ENCODE results near the gene CRIP1.

CRIP1 gene

GRCh38 chr14:105492031-105492970 lies 5.6 kb downstream of the CRIP1 start:
- no peak for DNase-seq (ENCODE audit: low read depth in 2 of 2, low spot score in 1 of 2)

- DNase-seq (ENCODE audit: low read depth in 2 of 2, low spot score in 1 of 2), result no peak
Observed at GRCh38 chr14:105492971-105493871, 6.5 kb downstream of the CRIP1 start.

GRCh38 chr14:105493921-105494605 lies 7.4 kb downstream of the CRIP1 start:
- DNase-seq (ENCODE audit: low read depth in 2 of 2, low spot score in 1 of 2), result no peak

DNA sequence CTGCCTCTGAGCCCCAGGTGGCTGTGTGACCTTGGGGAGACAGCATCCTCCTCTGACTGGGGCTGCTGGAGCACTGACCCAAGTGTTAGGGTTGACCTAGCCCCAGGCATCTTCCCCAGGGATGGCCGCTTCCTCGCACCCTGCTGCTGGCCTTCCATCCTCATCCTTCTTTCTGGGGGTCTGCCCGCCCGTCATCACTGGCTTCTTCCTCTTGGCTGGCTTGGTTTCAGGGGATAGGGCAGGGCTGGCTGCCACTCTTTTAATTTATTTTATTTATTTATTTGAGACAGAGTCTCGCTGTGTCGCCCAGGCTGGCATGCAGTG lies 7.9 kb downstream of the CRIP1 start:
- DNase-seq (ENCODE audit: low read depth in 2 of 2, low spot score in 1 of 2), result no peak

- DNase-seq (ENCODE audit: low read depth in 2 of 2, low spot score in 1 of 2), result no peak
Observed at GRCh38 chr14:105495101-105495989, 8.7 kb downstream of the CRIP1 start.

DNA sequence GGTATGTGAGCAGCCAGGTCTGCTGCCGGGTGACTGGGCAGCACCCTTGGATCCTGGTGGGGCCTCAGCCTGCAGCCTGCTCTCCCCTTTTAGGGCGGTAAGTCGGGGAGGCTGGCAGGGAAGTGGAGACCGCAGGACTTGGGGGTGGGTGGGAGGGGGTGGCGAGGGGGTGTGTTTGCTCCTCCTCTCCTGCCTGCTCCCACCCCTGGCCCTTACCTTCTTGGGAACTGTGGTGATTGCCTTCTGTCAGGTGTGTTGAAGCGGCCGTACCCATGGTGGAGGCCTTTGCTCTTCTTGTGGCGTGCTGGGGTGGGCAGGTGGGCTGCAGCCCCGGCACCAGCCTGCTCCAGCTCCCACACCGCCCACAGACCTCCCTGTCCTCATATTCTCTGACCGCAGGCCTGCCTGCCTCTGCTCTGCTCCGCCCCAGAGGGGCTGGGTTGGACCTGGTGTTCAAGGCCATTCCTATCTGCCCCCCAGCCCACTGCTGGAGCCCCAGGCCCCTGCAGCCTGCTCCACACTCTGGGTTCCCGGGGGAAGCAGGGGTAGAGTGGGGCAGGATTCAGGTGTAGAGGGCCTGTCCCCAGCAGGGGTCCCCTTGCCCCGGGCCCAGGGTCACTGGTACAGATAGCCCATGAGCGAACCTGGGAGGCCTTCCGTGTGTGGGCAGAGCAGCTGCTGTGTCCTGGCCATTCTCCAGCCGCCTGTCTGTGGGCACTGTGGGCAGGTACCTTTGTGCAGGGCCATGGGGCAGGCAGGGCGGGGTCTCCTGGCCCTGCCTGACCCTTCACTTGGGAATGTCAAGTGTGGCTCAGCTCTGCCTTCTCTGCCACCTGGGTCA lies 9.5 kb downstream of the CRIP1 start:
- no peak for DNase-seq (ENCODE audit: low read depth in 2 of 2, low spot score in 1 of 2)

DNA sequence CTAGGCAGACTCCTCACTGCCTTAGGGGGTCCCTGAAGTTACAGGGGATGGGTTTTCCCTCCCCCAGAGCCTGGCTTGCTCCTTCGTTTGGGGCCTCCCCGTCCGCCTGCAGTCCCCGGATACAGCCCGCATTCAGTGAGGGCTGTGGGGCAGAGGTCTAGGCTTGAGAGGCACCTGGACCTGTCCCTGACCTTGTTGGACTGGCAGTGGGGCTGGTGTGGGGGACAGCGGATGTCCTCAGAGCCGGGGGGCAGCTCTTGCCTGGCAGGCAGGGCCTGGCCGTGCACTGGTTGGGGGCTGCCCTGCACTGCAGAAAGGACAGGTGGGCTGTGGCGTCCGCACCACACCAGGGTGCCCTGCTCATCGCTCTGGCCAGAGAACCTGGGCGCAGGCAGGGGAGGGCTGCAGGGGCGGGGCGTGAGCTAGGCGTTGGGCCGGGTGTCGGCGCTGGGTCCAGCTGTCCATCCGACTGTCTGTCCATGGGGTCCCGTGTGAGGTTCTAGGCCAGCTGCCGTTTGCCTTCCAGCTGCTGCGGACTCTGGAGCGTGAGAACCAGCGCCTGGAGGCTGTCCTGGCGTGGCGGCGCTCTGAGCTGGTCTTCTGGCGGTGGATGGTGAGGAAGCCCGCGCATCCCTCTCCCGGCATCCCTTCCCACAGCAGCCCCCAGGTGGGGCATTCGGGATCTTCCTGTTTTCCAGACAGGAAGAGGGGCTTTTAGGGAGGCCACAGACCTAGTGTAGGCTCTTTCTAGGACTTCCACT lies 10.3 kb downstream of the CRIP1 start:
- no peak for DNase-seq (ENCODE audit: low read depth in 2 of 2, low spot score in 1 of 2)

GRCh38 chr14:105497671-105498429 lies 11.2 kb downstream of the CRIP1 start:
- DNase-seq (ENCODE audit: low read depth in 2 of 2, low spot score in 1 of 2), result no peak

- DNase-seq (ENCODE audit: low read depth in 2 of 2, low spot score in 1 of 2), result no peak
Observed at GRCh38 chr14:105498430-105499255, 12.0 kb downstream of the CRIP1 start.

DNA sequence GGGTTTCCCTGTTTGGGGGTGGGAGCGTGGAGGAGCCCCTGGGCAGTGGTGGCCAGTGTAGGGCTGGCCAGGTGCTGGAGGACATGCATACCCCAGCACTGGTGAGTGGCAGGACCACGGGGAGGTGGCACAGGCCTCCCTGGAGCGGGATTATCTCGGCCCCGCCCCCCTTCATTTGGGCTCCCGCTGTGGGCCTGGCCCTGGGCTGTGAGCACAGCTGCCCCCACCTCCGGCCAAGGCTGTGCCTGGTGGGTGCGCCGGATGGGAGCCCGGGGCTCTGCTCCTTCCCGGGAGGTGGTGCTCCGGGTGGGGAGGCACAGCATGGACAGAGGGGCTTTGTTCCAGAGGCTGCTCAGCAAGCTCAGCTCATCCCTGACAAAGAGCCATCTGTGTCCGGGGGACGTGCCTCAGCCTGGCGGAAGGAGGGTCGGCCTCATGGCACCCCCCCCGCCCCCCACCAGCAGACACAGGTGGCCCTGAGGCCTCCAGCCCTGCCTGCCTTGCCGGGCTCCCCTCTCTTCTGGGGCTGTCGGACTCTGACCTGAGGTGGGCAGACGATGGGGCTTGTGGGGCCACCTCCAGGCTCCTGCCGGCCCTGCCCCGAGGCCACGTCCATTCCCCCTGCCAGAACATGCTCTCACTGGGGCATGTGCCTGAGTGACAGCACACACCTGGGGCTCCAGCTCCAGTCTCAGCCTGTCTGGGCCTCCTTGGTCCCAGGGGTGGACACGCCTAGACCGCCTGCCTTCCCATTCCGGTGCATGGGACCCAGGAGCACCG lies 12.8 kb downstream of the CRIP1 start:
- no peak for DNase-seq (ENCODE audit: low read depth in 2 of 2, low spot score in 1 of 2)

GRCh38 chr14:105500036-105500725 lies 13.5 kb downstream of the CRIP1 start:
- DNase-seq (ENCODE audit: low read depth in 2 of 2, low spot score in 1 of 2), result no peak

DNA sequence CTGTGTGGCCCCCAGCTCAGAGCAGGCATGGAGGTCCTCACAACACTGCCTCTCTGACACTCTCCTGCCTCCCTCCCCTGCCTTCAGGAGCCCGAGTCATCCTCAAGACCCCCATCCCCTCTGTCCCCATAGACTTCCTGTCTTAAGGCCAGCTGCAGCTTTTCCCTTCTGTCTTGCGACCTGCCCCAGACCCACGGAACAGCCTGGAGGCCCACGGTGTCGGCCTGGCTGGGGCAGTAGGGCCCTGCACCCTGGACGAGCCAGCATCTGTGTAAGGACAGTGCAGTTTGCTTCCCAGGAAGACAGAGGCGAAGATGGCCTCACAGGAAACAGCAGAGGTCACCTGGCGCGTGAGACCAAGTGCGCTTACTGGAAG lies 14.0 kb downstream of the CRIP1 start:
- no peak for DNase-seq (ENCODE audit: low read depth in 2 of 2, low spot score in 1 of 2)

DNA sequence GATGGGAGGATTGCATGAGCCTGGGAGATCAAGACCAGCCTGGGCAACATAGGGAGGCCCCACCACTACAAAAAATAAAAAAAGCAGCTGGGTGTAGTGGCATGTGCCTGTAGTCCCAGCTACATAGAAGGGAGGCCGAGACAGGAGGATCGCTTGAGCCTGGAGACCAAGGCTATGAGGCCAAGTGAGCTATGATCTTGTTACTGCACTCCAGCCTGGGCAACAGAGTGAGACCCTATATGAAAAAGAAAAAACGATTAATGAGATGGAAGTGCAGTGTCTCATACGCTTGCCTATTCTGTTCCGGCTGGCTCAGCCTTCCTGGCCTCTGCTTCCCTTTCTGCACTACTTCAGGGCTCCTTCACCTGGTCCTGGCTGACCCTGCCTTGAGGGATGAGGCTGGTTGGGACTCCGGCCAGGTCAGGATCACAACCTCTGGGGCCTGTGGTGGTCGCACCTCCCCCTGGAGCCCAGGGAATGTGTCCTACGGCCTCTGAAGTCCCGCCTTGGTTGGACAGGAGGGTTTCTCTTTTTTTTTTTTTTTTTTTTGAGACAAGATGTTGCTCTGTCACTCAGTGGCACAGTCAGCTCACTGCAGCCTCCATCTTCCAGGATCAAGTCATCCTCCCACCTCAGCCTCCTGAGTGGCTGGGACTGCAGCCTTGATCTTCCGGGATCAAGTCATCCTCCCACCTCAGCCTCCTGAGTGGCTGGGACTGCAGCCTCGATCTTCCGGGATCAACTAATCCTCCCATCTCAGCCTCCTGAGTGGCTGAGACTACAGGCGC lies 15.0 kb downstream of the CRIP1 start:
- no peak for DNase-seq (ENCODE audit: low read depth in 2 of 2, low spot score in 1 of 2)

DNA sequence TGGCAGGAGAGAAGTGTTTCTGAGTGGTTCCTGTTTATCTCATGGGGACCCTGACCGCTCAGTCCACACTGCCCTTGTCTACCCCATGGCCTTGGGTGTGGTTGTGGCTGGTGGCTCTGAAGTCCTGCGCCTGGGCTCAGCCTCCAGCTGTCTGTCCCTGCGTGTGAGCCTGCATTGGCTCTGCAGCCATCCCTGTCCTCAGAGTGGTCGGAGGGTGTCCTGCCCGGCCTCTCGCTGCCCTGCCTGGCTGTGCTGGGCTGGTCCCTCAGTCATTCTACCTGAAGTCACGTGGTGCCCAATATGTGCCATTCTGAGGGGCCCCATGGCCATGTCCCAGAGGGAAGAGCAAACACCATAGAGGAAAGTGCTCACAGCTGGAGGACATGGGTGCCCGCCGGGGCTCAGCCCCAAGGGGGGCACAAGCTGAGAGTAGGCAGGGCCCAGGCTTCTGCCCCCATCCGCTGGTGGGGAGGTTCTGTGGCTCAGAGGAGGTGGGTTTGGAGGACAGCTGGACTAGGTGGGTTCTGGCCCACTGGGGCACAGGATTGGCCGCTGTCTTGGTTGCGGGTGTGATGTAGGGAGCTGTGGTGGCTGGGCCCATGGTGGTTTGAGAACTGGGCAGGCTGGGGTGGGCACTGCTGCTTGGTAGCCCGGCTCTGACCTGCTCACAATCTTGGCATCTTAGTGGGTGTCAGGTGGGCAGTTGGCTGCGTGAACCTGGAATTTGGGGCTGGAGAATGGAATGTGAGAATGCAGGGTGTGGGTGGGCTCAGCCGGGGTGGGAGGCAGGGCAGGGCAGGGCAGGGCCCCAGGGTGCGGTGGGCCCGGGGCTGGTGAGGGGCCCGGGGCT lies 16.0 kb downstream of the CRIP1 start:
- no peak for DNase-seq (ENCODE audit: low read depth in 2 of 2, low spot score in 1 of 2)

Data from stimulated activated CD8-positive, alpha-beta memory T cell treated with anti-CD3 and anti-CD28 coated beads, Interleukin-4, amount 100 ng/mL, for 1 hour (primary cell).